HepG2 (cell line): Measurements from ENCODE around the gene MRLN. TPM values are rescaled to one million over a fixed set of nuclear protein-coding genes. Genes with fewer than 3 reads are reported as not detected.
"Not testable (repeated sequence)": the region's sequence is repeated elsewhere in the genome, so short reads cannot be mapped to it uniquely, and the experiment has no call there.

Source experiments
- ATAC-seq: fragments of 200-7000 bp; cut with Tn5 transposase; 3 replicates; pipeline ENCODE4 v1.9.1; 2020; ENCODE audit warnings: mild to moderate bottlenecking, moderate library complexity
- BruUV-seq: library from RNA; stranded (reverse); fragments of 400-500 nt; replicated peaks from 2 replicates; lab custom pipeline; 2021; lab: Mats Ljungman, UMichigan
- CTCF ChIA-PET: fragments of 300-600 bp; formaldehyde crosslinking; extraction: SDS; loops from one replicate; lab custom pipeline; 2021; ENCODE audit warnings: low total read pairs, inconsistent platforms, low intra/inter-chr PET ratio; lab: Yijun Ruan, JAX
- POLR2A ChIA-PET: fragments of 350-600 bp; sonication (Branson Sonifier 250); formaldehyde crosslinking; loops from one replicate; lab custom pipeline; 2020; ENCODE audit warnings: antibody characterized with exemption, inconsistent platforms; lab: Yijun Ruan, JAX
- DNase-seq: peaks from one replicate; pipeline ENCODE4 v3.0.0-alpha.2; 2015; ENCODE audit warnings: low spot score
- FAIRE-seq: peaks from 3 replicates; lab custom pipeline; 2011; peaks lifted over from hg19 to GRCh38; lab: Jason Lieb, UNC
- H2AFZ ChIP-seq: one replicate; pipeline ENCODE4 v1.6.1; 2011; ENCODE audit warnings: low read length, inconsistent platforms
- H3K27ac ChIP-seq: fragments of 300-600 bp; 3 replicates; pipeline ENCODE4 v1.8.0; 2011; ENCODE audit warnings: mixed run types, mild to moderate bottlenecking, mixed read lengths, low read length, inconsistent platforms; ENCODE audit not compliant: insufficient read depth; ENCODE audit errors: extremely low read length
- H3K27me3 ChIP-seq, 2 experiments: fragments of 200-600 bp in 1 of 2; 2 replicates in 1 of 2; 3 replicates in 1 of 2; pipeline versions ENCODE4 v1.6.0 to v1.8.0; 2011; ENCODE audit warnings: low read length in 2 of 2, mild to moderate bottlenecking in 2 of 2, moderate library complexity in 2 of 2, inconsistent platforms in 1 of 2; ENCODE audit not compliant: insufficient read depth in 2 of 2, control insufficient read depth in 1 of 2
- H3K36me3 ChIP-seq, 2 experiments: fragments of 200-600 bp in 1 of 2; replicated peaks in 1 of 2; 2 replicates in 1 of 2; 3 replicates in 1 of 2; pipeline versions ENCODE4 v1.5.1 to v1.8.0; 2011; ENCODE audit warnings: low read length in 2 of 2, inconsistent platforms in 1 of 2; ENCODE audit not compliant: insufficient read depth in 2 of 2, control insufficient read depth in 1 of 2
- H3K4me1 ChIP-seq: 2 replicates; pipeline ENCODE4 v1.5.1; 2012; ENCODE audit warnings: low read length, inconsistent platforms; ENCODE audit not compliant: insufficient read depth
- H3K4me2 ChIP-seq: 2 replicates; pipeline ENCODE4 v1.6.0; 2011; ENCODE audit warnings: low read depth, low read length, inconsistent platforms
- H3K4me3 ChIP-seq, 3 experiments: fragments of 200-600 bp in 1 of 3; sonication (generic), shearing (Covaris generic) in 1 of 3; replicated peaks in 1 of 3; 2 replicates each; pipeline ENCODE4 v1.5.1; 2011 to 2016; ENCODE audit warnings: low read length in 3 of 3, inconsistent platforms in 2 of 3, low read depth in 2 of 3, mild to moderate bottlenecking in 2 of 3, control low read depth in 1 of 3, mixed read lengths in 1 of 3; ENCODE audit not compliant: insufficient read depth in 1 of 3
- H3K79me2 ChIP-seq: one replicate; pipeline ENCODE4 v1.6.1; 2011; ENCODE audit warnings: low read length, inconsistent platforms; ENCODE audit not compliant: insufficient read depth
- H3K9ac ChIP-seq: 2 replicates; pipeline ENCODE4 v1.6.0; 2011; ENCODE audit warnings: mild to moderate bottlenecking, low read depth, low read length, inconsistent platforms; ENCODE audit not compliant: insufficient read depth
- H3K9me3 ChIP-seq: 2 replicates; pipeline ENCODE4 v1.5.1; 2012; ENCODE audit warnings: mild to moderate bottlenecking, low read length
- H4K20me1 ChIP-seq: 2 replicates; pipeline ENCODE4 v1.6.0; 2011; ENCODE audit warnings: inconsistent platforms, mild to moderate bottlenecking, low read length, moderate library complexity; ENCODE audit not compliant: insufficient read depth
- ARNT ChIP-seq: fragments of 450-650 bp; IDR thresholded peaks from 2 replicates; pipeline ENCODE4 v1.6.1; 2017
- GMEB2 ChIP-seq: IDR thresholded peaks from 2 replicates; pipeline ENCODE4 v1.6.1; 2016; ENCODE audit warnings: missing biosample characterization, missing genetic modification reagents, low read depth
- RARA ChIP-seq: IDR thresholded peaks from 2 replicates; pipeline ENCODE4 v1.6.1; 2016; ENCODE audit warnings: missing genetic modification reagents, missing compliant biosample characterization
- ZFP36L2 ChIP-seq: sonication (generic); formaldehyde crosslinking; IDR thresholded peaks from 2 replicates; pipeline ENCODE4 v1.4.0; 2020; ENCODE audit warnings: missing genetic modification reagents
- ZMYM2 ChIP-seq: sonication (generic); formaldehyde crosslinking; IDR thresholded peaks from 2 replicates; pipeline ENCODE4 v1.8.0; 2022; ENCODE audit warnings: mild to moderate bottlenecking, missing genetic modification reagents
- WGBS: methylation state at CpG from one replicate; pipeline ENCODE4 v1.1.6; 2017; ENCODE audit warnings: low lambda C conversion rate; 5-methylcytosine and 5-hydroxymethylcytosine counted together
- in situ Hi-C: cut with HindIII; loops from 2 replicates; pipeline ENCODE4 v1.10.0; 2017; ENCODE audit warnings: low pct_unique_long_range_greater_than_20kb; ENCODE audit not compliant: extremely low pct_ligation_motif_present
- intact Hi-C: fragments of 100-400 bp; cut with micrococcal nuclease; formaldehyde crosslinking; loops from one replicate; pipeline ENCODE4 v1.10.0; 2022; ENCODE audit not compliant: unreplicated experiment
- polyA plus RNA-seq, 8 experiments: library from polyadenylated mRNA; depleted of rRNA in 3 of 8; stranded (reverse) in 7 of 8; unstranded in 1 of 8; fragments of >200 nt; fragmentation: Illumina TruSeq in 4 of 8; extraction: Trizol in 4 of 8; gene quantifications; 2 replicates each; pipeline versions ENCODE4 v1.2.1 to v1.2.3, GENCODE V29; 2011 to 2016; ENCODE audit warnings: low read depth in 4 of 8, missing spikeins in 1 of 8, mixed read lengths in 1 of 8; ENCODE audit not compliant: insufficient read depth in 1 of 8
- total RNA-seq, 5 experiments: library from RNA; depleted of rRNA; stranded (reverse); fragments of >200 nt; fragmentation: Illumina TruSeq; extraction: Trizol; gene quantifications; 2 replicates each; pipeline ENCODE4 v1.2.3, GENCODE V29; 2016; ENCODE audit warnings: low read depth in 1 of 5

MRLN gene
- total and polyA plus RNA-seq, 2 of the 13 experiments (the other 11 are each of a cell fraction or from before 2014, with no cell fraction given) = not detected

- no peaks in the 10 kb centered on the region for H3K79me2 ChIP-seq
- no peak overlapping the region for H3K4me3 ChIP-seq
- CTCF ChIA-PET = no interaction called here
- 90% methylated on average over 13 of the region's 13 CpGs for WGBS
- no peak for TF ChIP-seq GMEB2 (CRISPR knock-in tag)
- TF ChIP-seq, all 625 proteins: peak for 0
- intact Hi-C loops (no loop called here), in situ Hi-C loops (no loop called here)
- ATAC-seq (no peak), FAIRE-seq (no peak), DNase-seq (no peak)
- H3K36me3 ChIP-seq = peaks cover 9 to 44% of the 10 kb centered on the region in 2 experiments
- POLR2A ChIA-PET = no interaction called here
- H3K4me2 ChIP-seq = no peak overlapping the region
- no peak overlapping the region for H3K27ac ChIP-seq
- no peaks in the 10 kb centered on the region for H3K4me1 ChIP-seq
- H3K9me3 ChIP-seq = no peaks in the 10 kb centered on the region
- no peaks in the 10 kb centered on the region for H4K20me1 ChIP-seq
- H3K9ac ChIP-seq = no peak overlapping the region
- no TSS peak for BruUV-seq
- H3K27me3 ChIP-seq = no peaks in the 10 kb centered on the region
- no peak overlapping the region for H2AFZ ChIP-seq
These were observed 39.6 kb upstream of the MRLN start for GRCh38 chr10:59792812-59793211.

GRCh38 chr10:59791601-59792000, 38.3 kb upstream of the MRLN start:
- Histone ChIP-seq H3K79me2 (no peaks in the 10 kb centered on the region), H3K4me2 (no peak overlapping the region), H3K27me3 (no peaks in the 10 kb centered on the region), H3K27ac (no peak overlapping the region), H3K4me3 (no peak overlapping the region), H3K9me3 (no peaks in the 10 kb centered on the region), H4K20me1 (no peaks in the 10 kb centered on the region), H2AFZ (no peak overlapping the region), H3K4me1 (no peaks in the 10 kb centered on the region), H3K36me3 (peaks cover 9 to 37% of the 10 kb centered on the region in 2 experiments), H3K9ac (no peak overlapping the region)
- FAIRE-seq = no peak
- BruUV-seq = TSS peak; percentile 29
- 94% methylated on average over 2 of the region's 2 CpGs for WGBS
- no peak for TF ChIP-seq ZFP36L2 (CRISPR knock-in tag)
- TF ChIP-seq RARA (CRISPR knock-in tag) = no peak
- no peak for TF ChIP-seq ZMYM2 (CRISPR knock-in tag)
- TF ChIP-seq ARNT = no peak
- intact Hi-C loops (no loop called here), in situ Hi-C loops (no loop called here)
- ChIA-PET POLR2A (no interaction called here), CTCF (no interaction called here)
- no peak for ATAC-seq
- DNase-seq = no peak

- H3K27me3 ChIP-seq, POLR2A ChIA-PET, BruUV-seq, H2AFZ ChIP-seq, in situ Hi-C loops, H3K9me3 ChIP-seq, H3K4me1 ChIP-seq, H3K4me2 ChIP-seq, DNase-seq, intact Hi-C loops, H3K4me3 ChIP-seq, FAIRE-seq, H3K79me2 ChIP-seq, H3K27ac ChIP-seq, H3K9ac ChIP-seq, CTCF ChIA-PET, ATAC-seq, H4K20me1 ChIP-seq: not testable (repeated sequence)
- peaks cover 8 to 37% of the 10 kb centered on the region in 2 experiments for H3K36me3 ChIP-seq
- 72% methylated on average over 2 of the region's 2 CpGs for WGBS
These were observed 36.8 kb upstream of the MRLN start for GRCh38 chr10:59790080-59790479.

- ATAC-seq, FAIRE-seq, POLR2A ChIA-PET: not testable (repeated sequence)
These were observed 35.7 kb upstream of the MRLN start for GRCh38 chr10:59788914-59789313.

More at GRCh38 chr10:59788914-59789313, 35.7 kb upstream of the MRLN start:
- DNase-seq, intact Hi-C loops, BruUV-seq, H3K27ac ChIP-seq, H3K4me1 ChIP-seq, H3K27me3 ChIP-seq, H4K20me1 ChIP-seq, H3K4me2 ChIP-seq, CTCF ChIA-PET, H3K9ac ChIP-seq, in situ Hi-C loops, H2AFZ ChIP-seq, H3K9me3 ChIP-seq, H3K79me2 ChIP-seq, H3K4me3 ChIP-seq: not testable (repeated sequence)
- WGBS = 92% methylated on average over 5 of the region's 5 CpGs
- peaks cover 4 to 25% of the 10 kb centered on the region in 2 experiments for H3K36me3 ChIP-seq
